Stimulated activated naive CD4-positive, alpha-beta T cell (primary cell): ENCODE measurements around the gene MRPL55.
A peak's percentile ranks its signal among the peaks of the same experiment; 100 is the strongest.

ENCODE experiments used
- DNase-seq, 6 experiments: peaks; one replicate each; lab custom pipeline; 2025; lab: John Stamatoyannopoulos, UW

Gene MRPL55

GRCh38 chr1:228070173-228070572, 38.9 kb downstream of the MRPL55 start:
- DNase-seq: no peak

GRCh38 chr1:228068359-228068758, 40.7 kb downstream of the MRPL55 start:
- no peak for DNase-seq

DNA sequence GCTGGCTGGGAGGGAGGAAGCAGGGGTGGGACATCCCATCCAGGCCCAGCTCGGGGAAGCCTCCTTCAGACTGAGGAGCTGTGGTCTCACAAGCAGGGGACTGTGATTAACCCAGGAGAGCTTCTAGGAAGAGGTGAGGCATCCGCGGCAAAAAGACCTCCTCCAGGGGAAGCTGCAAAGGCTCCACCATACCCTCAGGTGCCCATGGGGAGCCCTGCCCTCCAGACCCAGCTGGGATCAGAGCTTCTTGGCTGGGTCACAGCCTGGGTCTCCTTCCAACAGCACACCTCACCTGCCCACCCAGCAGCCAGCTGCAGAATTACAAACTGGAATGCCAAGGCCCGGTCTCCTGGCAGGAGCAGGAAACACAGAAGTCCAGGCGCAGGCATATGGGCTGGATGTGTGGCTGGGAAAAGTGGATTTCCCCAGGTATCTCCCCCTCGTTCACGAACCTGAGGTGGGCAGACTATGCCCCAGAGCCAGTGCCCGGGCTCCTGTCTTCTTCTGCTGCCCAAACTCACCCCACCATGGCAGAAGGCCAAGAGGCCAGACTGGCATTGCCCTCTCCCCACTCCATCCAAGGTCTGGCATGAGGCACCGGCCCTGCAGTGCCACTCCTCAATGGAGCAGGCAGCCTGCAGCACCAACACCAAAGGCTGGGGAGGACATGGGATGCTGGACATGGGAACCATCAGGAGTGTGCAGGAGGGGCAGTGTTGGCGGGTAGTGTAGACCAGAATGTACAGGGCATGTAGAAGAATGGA, 42.0 kb downstream of the MRPL55 start:
- no peak for DNase-seq

GRCh38 chr1:228066416-228066815, 42.7 kb downstream of the MRPL55 start:
- no peak for DNase-seq

GRCh38 chr1:228065543-228066347, 43.4 kb downstream of the MRPL55 start:
- DNase-seq: no peak

GRCh38 chr1:228064741-228065542, 44.2 kb downstream of the MRPL55 start:
- no peak for DNase-seq

GRCh38 chr1:228064296-228064695, 44.8 kb downstream of the MRPL55 start:
- no peak for DNase-seq

- no peak for DNase-seq
Measured at GRCh38 chr1:228063251-228064191, 45.6 kb downstream of the MRPL55 start.

GRCh38 chr1:228062812-228063211, 46.3 kb downstream of the MRPL55 start:
- DNase-seq: no peak

GRCh38 chr1:228062085-228062791, 46.9 kb downstream of the MRPL55 start:
- DNase-seq: no peak

DNA sequence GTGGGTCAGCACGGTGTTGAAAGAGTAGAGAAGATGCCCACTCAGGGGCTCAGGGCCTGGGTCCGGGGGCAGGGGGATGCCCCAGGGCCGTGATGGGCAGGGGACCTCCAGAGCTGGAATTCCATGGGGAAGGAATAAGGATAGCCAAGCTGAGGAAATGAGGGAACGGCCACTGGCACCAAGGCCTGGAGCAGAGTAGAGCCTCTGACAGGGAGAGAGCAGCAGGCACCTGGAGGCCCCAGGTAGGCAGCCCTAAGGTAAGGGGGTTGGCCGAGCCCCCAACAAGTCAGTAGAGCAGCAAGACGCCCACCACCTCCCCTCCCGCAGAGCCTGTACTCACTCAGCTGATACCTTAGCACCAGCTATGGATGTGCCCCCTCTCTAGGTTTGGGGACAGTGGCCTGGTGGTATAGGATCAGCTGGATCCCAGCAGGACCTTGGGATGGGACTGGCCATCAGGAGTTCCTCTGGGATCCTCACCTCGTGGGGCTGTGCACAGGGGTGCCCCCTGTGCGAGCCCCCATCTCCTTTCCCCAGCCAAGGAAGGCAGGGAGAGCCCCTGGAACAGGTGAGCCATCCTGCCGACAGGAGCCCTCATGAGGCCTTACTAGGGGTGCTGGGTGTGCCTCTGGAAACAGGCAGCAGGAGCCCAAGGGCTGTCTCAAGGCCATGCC, 47.6 kb downstream of the MRPL55 start:
- no peak for DNase-seq

- no peak for DNase-seq
Measured at GRCh38 chr1:228060458-228061190, 48.5 kb downstream of the MRPL55 start.

DNA sequence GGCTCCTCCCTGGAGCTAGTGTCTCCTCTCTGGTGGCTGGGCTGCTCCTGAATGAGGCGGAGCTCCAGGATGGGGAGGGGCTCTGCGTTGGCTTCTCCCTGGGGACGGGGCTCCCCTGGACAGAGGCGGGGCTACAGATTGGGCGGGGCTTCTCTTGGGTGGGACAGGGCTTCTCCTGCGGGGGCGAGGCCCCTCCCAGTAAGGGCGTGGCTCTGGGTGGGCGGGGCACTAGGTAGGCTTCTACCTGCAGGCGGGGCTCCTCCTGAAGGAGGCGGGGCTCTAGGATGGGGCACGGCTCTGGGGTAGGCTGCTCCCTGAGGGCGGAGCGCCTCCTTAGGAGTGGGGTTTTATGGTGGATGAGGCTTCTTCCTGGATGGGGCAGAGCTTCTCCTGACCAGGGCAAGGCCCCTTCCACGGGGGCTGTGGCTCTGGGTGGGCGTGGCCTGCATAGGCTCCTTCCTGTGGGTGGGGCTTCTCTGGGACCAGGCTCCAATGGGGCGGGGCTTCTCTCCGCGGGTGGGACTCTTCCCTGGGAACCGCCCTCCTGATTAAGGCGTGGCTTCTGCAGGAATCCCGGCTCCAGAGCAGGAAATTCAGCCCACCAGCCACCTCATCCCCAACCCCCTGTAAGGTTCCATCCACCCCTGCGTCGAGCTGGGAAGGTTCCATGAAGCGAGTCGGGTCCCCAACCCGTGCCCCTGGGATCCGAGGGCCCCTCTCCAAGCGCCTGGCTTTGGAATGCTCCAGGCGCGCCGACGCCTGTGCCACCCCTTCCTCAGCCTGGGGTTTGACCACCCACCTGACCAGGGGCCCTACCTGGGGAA, 49.3 kb downstream of the MRPL55 start:
- peak in 5 of 6 experiments; percentile 54 to 73 (median 66) for DNase-seq

GRCh38 chr1:228058949-228059633, 50.0 kb downstream of the MRPL55 start:
- DNase-seq: peak; percentile 49 to 73 (median 65)

GRCh38 chr1:228058172-228058948, 50.7 kb downstream of the MRPL55 start:
- no peak for DNase-seq
